ENCODE results near the gene WDR38. TPM values are rescaled to one million over a fixed set of nuclear protein-coding genes. Genes with fewer than 3 reads are reported as not detected.

WDR38 gene
- not detected in 2 replicates for total RNA-seq

GRCh38 chr9:124852829-124853531 lies at the start of gene WDR38:
TSS of gene WDR38 (plus strand) at chr9:124853460. CDS start at chr9:124853532, 72 bp downstream.

GRCh38 chr9:124861342-124862229 lies 8.3 kb downstream of the WDR38 start, which contains the start of the genes ARPC5L and RPL35:
TSS of gene ARPC5L (plus strand) at chr9:124862130. CDS start at chr9:124869291, 7,161 bp downstream.
TSS of gene RPL35 (minus strand) at chr9:124861957. CDS start at chr9:124861912, 45 bp downstream.

Other genes with a start within 250 kb of the WDR38 start
- gene NR6A1, start 82.1 kb upstream of the WDR38 start, total RNA-seq = 0.36 and 0.38 TPM in 2 replicates
- gene OLFML2A, start 76.3 kb upstream of the WDR38 start, total RNA-seq = under 0.01 and 0.28 TPM in 2 replicates
- gene RPL35, start 8.5 kb downstream of the WDR38 start, total RNA-seq = 2,620 and 2,756 TPM in 2 replicates
- gene ARPC5L, start 8.7 kb downstream of the WDR38 start, total RNA-seq = 28.2 and 29.5 TPM in 2 replicates
- gene GOLGA1, start 87.6 kb downstream of the WDR38 start, total RNA-seq = 7.7 and 11.0 TPM in 2 replicates